ENCODE data around the gene PAPSS2. TPM values are rescaled to one million over a fixed set of nuclear protein-coding genes. Genes with fewer than 3 reads are reported as not detected.
A peak's percentile ranks its signal among the peaks of the same experiment; 100 is the strongest.

PAPSS2 gene
- total RNA-seq, 1 experiment from 2014 or later: 24.5 TPM

DNA sequence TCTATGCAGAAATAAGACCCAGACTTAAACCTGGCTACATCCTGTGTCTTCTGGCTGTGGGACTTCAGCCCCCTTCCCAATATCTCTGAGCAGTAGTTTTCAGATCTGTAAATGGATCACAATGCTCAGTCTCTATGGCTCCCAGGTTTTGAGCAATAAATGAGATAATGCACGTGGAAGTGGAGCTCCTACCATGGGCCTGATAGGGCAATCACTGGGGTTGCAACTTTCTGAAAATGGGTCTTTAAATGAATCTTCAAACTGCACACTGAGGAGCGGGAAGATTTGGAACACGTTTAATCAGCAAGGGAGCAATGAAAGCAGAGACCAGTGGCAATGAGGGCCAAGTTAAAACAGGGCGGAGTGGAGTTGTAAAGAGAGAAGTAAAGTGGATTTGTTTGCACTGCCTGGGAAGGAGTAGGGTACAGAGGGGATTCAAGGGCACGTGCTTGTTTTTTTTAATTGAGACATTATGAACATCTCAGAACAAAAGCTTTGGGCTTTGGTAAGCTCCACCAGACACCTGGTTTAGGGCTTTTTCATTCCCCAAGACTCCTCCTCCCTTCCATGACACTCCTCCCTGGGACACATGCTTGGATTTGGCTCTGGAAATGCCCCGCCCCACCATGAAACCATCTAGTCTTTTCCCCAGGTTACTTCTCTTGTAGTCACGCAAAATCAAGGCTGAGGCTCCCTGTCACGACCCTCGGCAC is 42.7 kb downstream of the PAPSS2 start:
- H3K18ac ChIP-seq (ENCODE audit: insufficient read length, low read depth, low read length): no peak overlapping the region
- peaks cover 3 to 4% of the 10 kb centered on the region in 2 experiments; a peak in 3 of 4 replicates for H3K4me1 Mint-ChIP-seq
- DNase-seq: no peak
- no peaks in the 10 kb centered on the region for H3K36me3 Mint-ChIP-seq (ENCODE audit: insufficient read depth in 1 of 3, low read depth in 3 of 3)
- H3K79me1 ChIP-seq (ENCODE audit: insufficient read depth, low read depth, low read length, poor library complexity, severe bottlenecking): no peaks in the 10 kb centered on the region
- no peak overlapping the region for H2BK5ac ChIP-seq (ENCODE audit: insufficient read length, low read length)
- no peak overlapping the region for H3T11ph ChIP-seq (ENCODE audit: low read length)
- H2BK15ac ChIP-seq (ENCODE audit: low read depth, low read length): no peak overlapping the region; the same call in 1 of the 2 replicates
- H3K23ac ChIP-seq (ENCODE audit: insufficient read length, low read depth, low read length): no peak overlapping the region
- no peak overlapping the region for H2BK12ac ChIP-seq (ENCODE audit: insufficient read length, low read depth, low read length)
- no peak overlapping the region for H3K4me2 ChIP-seq (ENCODE audit: insufficient read depth, insufficient read length, low read length)
- H3K4ac ChIP-seq (ENCODE audit: low read depth, low read length): no peak overlapping the region
- H4K91ac ChIP-seq (ENCODE audit: insufficient read length, low read depth, low read length): no peak overlapping the region
- H4K5ac ChIP-seq (ENCODE audit: insufficient read length, low read depth, low read length): no peak overlapping the region
- H3K9me3 Mint-ChIP-seq: no peaks in the 10 kb centered on the region
- TF ChIP-seq, protein P1, sequence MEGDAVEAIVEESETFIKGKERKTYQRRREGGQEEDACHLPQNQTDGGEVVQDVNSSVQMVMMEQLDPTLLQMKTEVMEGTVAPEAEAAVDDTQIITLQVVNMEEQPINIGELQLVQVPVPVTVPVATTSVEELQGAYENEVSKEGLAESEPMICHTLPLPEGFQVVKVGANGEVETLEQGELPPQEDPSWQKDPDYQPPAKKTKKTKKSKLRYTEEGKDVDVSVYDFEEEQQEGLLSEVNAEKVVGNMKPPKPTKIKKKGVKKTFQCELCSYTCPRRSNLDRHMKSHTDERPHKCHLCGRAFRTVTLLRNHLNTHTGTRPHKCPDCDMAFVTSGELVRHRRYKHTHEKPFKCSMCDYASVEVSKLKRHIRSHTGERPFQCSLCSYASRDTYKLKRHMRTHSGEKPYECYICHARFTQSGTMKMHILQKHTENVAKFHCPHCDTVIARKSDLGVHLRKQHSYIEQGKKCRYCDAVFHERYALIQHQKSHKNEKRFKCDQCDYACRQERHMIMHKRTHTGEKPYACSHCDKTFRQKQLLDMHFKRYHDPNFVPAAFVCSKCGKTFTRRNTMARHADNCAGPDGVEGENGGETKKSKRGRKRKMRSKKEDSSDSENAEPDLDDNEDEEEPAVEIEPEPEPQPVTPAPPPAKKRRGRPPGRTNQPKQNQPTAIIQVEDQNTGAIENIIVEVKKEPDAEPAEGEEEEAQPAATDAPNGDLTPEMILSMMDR (conservative IDR thresholded peaks at IDR 0.05): no peak
- H2AFZ ChIP-seq (ENCODE audit: low read length): no peak overlapping the region
- no peak overlapping the region for H3K14ac ChIP-seq (ENCODE audit: insufficient read depth, low read length)
- peak overlapping the region in 1 of 3 experiments; percentile 74; a peak in 3 of 7 replicates for H3K27ac Mint-ChIP-seq
- H3K27ac ChIP-seq (ENCODE audit: insufficient read length, low read depth, low read length): no peak overlapping the region
- WGBS (ENCODE audit: extremely low coverage, insufficient read length, low lambda C conversion rate): no CpG with 5 or more reads among the region's 9 CpGs
- H3K56ac ChIP-seq (ENCODE audit: insufficient read length, low read depth, low read length): no peak overlapping the region
- H3K9me3 ChIP-seq (ENCODE audit: control insufficient read depth, low read depth, low read length): no peaks in the 10 kb centered on the region
- no peak overlapping the region for H2AK5ac ChIP-seq (ENCODE audit: insufficient read length, low read length)
- no peaks in the 10 kb centered on the region for H3K4me1 ChIP-seq (ENCODE audit: insufficient read depth, low read length)
- H3K4me3 Mint-ChIP-seq: no peak overlapping the region
- no peak overlapping the region for H3K9ac ChIP-seq (ENCODE audit: extremely low read depth, insufficient read length, low read length)
- no peaks in the 10 kb centered on the region for H3K79me2 ChIP-seq (ENCODE audit: insufficient read depth, low read length)
- no peaks in the 10 kb centered on the region for H4K20me1 ChIP-seq (ENCODE audit: control insufficient read depth, insufficient read depth, insufficient read length)
- no peak overlapping the region for H4K8ac ChIP-seq (replicated peaks; ENCODE audit: insufficient read length, low read depth, low read length)
- H3K23me2 ChIP-seq (ENCODE audit: insufficient read length, low read depth, low read length, poor library complexity, severe bottlenecking): no peaks in the 10 kb centered on the region
- no peak overlapping the region for H2BK120ac ChIP-seq (ENCODE audit: low read depth, low read length, poor library complexity, severe bottlenecking)
- H3K27me3 Mint-ChIP-seq (ENCODE audit: low read depth): no peaks in the 10 kb centered on the region
- H2BK20ac ChIP-seq (ENCODE audit: low read depth, low read length, poor library complexity, severe bottlenecking): no peak overlapping the region
- no peaks in the 10 kb centered on the region for H3K27me3 ChIP-seq (ENCODE audit: insufficient read depth, low read length)

Data from H9 (cell line).